DLD1 (cell line): ENCODE measurements around the gene APBA1.

ENCODE experiments used
- in situ Hi-C: cut with HindIII; loops from 2 replicates; pipeline ENCODE4 v1.10.0; 2017; ENCODE audit warnings: low sequenced_read_pairs

The APBA1 gene

GRCh38 chr9:69494208-69494607 lies 178.0 kb downstream of the APBA1 start:
- in situ Hi-C loops = no loop called here

- in situ Hi-C loops = no loop called here
Observed at GRCh38 chr9:69486498-69486897, 185.7 kb downstream of the APBA1 start.

GRCh38 chr9:69485466-69485865 lies 186.7 kb downstream of the APBA1 start:
- in situ Hi-C loops = no loop called here

- in situ Hi-C loops = no loop called here
Observed at GRCh38 chr9:69483886-69484422, 188.2 kb downstream of the APBA1 start.

DNA sequence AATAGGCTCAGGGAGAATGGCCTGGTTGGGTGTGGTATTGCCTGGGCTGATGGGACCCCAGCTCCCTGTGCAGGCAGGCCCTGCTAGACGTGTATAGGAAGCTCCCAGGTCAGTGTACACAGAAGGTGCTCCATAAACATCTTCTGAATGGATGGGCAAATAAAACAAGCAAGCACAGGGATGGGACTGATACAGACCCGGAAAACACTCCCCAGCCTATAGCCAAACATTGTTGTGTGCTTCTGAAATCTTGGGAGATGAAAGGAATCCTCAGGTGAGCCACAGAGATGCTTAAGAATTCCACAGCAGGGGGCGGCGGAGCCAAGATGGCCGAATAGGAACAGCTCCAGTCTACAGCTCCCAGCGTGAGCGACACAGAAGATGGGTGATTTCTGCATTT lies 195.4 kb downstream of the APBA1 start:
- in situ Hi-C loops = no loop called here

GRCh38 chr9:69476016-69476415 lies 196.2 kb downstream of the APBA1 start:
- in situ Hi-C loops = no loop called here

GRCh38 chr9:69474821-69475220 lies 197.3 kb downstream of the APBA1 start:
- in situ Hi-C loops = no loop called here

- in situ Hi-C loops = no loop called here
Observed at GRCh38 chr9:69472101-69472620, 200.0 kb downstream of the APBA1 start.

DNA sequence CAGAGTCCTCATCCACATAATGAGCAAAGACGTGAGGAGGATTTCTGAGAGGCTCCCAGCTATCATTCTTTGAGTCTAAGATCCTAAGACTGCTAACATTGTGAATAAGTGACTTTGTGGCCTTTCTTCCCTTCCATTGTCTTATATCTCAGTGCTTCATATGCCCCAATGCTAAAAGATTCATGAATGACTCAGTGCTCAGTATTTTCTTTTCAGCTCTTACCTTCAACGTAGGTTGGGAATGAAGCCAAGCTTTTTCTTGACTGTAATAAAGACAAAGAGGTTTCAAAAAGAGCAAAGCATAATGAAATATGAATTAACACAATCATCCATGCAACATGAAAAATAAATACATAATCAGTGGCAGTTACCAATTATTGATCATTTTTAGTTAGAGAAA lies 200.7 kb downstream of the APBA1 start:
- in situ Hi-C loops = no loop called here

DNA sequence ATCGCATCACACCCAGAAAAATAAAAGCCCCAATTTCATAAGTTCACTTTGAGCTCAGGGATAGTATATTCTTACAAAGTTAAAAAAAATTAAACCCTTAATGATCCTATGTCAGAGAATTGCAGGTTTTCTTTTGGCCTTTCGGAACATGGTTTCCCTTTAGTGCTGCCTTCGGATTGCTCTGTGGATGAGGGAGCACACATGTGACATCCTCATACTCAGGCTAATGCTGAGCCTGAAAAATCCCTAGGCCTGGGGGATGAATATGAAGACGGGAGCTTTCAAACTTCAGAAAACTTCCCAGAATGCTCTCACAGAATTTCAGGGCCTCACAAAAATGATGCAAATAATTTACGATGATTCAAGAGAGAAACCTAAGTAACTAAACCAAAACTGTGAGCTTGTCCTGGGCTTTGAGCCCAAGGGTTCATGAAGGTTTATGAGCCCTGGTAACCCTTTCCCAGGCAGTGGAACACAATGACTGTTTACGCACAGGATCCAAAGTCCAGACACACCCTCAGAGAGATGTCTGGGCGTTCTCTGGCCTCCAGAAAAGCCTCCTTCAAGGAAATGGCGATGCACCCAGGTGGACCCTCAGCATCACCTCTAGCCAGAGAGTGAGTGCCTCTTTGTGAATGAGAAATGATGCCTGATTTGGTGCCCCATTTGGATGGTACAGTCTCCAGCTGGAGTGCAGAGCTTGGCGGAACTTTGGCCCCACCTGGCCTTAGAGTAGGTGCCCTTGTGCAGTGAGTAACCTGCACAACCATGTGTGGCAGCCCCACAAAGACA lies 201.8 kb downstream of the APBA1 start:
- in situ Hi-C loops = no loop called here

- in situ Hi-C loops = no loop called here
Observed at GRCh38 chr9:69469136-69469535, 203.0 kb downstream of the APBA1 start.

- in situ Hi-C loops = no loop called here
Observed at GRCh38 chr9:69468380-69468779, 203.8 kb downstream of the APBA1 start.

DNA sequence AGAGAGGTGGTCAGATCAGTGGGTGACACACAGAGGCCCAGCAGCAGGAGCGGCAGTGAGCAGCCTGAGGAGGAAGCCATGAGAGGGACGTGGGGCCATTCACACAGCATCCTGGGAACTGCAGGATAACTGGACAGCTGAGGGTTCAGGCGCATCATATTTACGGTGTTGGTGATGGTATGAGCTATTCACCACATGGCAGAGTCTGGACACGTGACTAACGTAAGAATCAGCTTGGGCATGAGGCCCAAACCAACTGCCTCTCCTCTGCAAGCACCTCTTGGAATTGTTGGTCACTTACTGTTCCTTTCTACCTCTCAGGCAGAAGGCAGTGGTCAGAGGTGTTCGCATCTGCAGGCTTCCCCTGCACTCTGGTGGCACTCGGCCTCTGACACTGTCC lies 206.0 kb downstream of the APBA1 start:
- in situ Hi-C loops = no loop called here

DNA sequence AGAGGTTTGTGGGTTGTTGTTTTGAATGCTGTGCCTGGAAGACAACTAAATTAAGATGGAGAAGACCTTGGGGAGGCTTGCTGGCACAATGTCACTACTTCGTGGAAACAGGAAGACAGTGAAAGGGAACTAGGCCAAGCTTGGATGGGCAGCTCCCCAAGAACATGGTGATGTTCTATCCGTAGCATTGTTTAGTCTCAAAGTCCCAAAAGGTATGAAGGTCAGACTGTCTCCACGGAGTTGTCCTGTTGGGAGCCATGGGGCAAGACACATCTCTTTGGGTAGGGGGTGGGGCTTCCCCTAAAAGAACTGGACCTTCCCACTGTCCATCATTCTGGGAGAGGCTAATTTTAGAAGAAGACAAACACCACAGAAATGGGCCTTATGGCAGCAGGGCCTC lies 206.7 kb downstream of the APBA1 start:
- in situ Hi-C loops = no loop called here

GRCh38 chr9:69463497-69464068 lies 208.6 kb downstream of the APBA1 start:
- in situ Hi-C loops = no loop called here

DNA sequence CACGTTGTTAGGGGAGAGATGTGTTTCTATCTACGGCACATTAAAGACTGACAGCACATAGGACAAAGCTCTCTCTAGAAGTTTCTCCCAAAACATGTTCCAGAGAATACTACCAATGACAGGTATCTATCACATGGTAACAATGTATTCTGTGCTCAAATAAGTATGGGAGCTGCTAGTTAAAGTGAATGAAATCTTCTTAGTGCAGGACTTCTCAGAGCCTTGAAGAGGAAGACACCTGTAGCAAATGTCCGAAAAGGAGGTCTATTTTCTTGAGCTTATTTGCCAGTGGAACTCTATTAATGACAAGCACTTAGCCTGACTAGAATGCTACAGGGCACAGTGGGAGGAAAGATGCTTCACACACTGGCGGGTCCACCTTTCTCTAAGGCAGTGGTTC lies 209.8 kb downstream of the APBA1 start:
- in situ Hi-C loops = no loop called here

DNA sequence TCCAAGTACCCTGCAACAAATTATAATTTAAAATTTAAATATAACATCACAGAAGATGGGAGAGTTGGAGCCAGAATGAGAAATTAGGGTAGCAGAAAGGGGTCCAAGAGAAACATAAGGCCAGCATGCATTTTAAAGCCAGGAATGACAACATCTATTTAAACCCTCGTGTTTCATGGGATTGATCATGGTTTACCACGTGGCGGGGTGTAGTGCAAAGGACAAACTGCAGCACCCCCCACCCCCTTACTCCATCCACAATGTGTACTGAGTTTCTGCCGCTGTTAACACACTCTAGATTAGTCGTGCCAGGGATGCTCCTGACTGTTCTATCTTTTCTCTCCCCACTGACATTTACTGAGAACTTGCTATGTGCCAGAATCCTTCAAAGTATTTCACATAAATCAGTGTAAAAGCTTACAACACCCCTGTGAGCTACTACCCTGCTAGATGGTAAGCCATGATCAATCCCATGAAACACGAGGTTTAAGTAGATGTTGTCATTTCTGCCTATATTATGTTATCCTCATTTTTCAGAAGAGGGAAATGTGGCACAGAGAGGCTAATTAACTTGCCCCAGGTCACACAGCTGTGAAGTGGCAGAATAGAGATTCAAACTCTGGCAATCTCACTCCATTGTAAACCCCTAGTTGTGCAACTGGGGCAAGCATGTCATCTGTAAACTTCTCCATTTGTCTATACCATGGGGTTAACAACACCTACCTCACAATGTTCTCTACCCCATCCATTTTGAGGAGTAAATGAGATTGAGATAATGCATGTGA lies 210.9 kb downstream of the APBA1 start:
- in situ Hi-C loops = no loop called here

DNA sequence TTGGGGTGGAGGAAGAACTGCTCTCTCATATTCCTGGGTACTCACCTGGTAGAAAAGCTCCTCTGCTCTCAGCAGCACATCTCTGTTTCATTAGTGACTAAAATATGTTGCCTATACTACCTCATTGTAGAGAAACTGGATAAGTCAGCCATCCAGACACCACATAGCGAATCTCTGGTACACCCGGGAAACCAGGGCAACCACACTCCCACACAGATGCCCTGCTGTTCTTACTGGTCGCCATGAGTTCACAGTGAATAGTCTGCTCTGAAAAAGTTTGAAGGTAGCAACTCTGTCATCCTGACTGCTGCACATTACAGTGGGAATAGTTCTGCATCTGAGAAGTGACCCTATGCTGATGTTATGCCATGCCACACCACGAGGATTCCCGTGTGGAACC lies 212.2 kb downstream of the APBA1 start:
- in situ Hi-C loops = no loop called here

GRCh38 chr9:69458176-69458575 lies 214.0 kb downstream of the APBA1 start:
- in situ Hi-C loops = no loop called here

DNA sequence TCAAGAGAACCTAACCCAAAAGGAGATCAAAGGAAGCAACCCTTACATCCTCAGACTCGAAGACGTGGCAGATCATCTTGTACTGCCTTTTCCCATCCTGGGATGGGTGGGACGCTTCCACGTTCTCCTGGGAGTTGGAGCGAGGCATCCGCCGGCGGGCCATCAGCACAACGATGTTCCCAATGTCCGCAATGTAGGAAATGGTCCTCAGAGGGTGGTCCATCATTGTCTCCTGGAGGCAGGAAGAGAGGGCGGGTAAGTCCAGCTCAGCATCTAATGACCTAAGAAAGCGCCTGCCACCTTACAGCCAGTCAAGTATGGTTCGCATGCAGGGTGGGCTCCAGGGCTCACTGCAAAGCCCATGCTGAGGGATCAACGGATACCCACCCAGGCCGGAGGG lies 216.0 kb downstream of the APBA1 start:
- in situ Hi-C loops = no loop called here

DNA sequence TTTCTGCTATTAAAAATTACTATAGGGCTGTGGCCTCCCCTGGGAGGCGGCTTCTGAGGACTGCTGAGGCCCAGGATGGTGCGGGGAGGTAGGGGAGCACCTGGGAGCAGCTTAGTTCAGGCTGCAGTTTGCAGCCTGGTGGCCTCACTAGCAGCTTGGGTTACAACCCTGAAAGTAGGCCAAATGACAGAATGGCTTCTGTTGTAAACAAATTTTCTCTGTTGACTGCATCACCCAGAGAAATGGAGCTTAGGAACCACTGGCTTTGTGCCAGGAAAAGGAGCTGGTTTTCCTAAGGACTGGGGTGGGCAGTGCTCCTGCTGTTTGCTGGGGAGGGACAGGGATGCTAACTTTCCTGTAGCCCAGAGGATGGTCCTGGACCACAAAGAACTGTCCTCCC lies 216.9 kb downstream of the APBA1 start:
- in situ Hi-C loops = no loop called here
